Activated CD8-positive, alpha-beta memory T cell treated with anti-CD3 and anti-CD28 coated beads, Interleukin-2, amount 50 U/mL, for 48 hours (primary cell): Measurements from ENCODE around the gene ARMC10.
"Not testable (repeated sequence)": the region's sequence is repeated elsewhere in the genome, so short reads cannot be mapped to it uniquely, and the experiment has no call there.

Source experiments
- DNase-seq: peaks from one replicate; pipeline ENCODE4 v3.0.0-alpha.2; 2020

ARMC10 gene

GRCh38 chr7:103074519-103075336 is at the start of gene ARMC10, which contains the start of gene FBXL13:
ARMC10 (plus strand) TSS chr7:103075140; CDS start chr7:103075273, 133 bp downstream.
FBXL13 (minus strand) TSS chr7:103074796.
- peak; percentile 95 for DNase-seq

- no peak for DNase-seq
These were observed 49.6 kb upstream of the ARMC10 start for GRCh38 chr7:103025341-103025740.

GRCh38 chr7:103031024-103031423 is 43.9 kb upstream of the ARMC10 start:
- DNase-seq, result no peak

- no peak for DNase-seq
These were observed 43.2 kb upstream of the ARMC10 start for GRCh38 chr7:103031781-103032180.

GRCh38 chr7:103034318-103034717 is 40.6 kb upstream of the ARMC10 start:
- DNase-seq, result not testable (repeated sequence)

- no peak for DNase-seq
These were observed 37.5 kb upstream of the ARMC10 start for GRCh38 chr7:103037476-103037822.

GRCh38 chr7:103037823-103038739 is 36.9 kb upstream of the ARMC10 start:
- DNase-seq, result not testable (repeated sequence)

- not testable (repeated sequence) for DNase-seq
These were observed 33.1 kb upstream of the ARMC10 start for GRCh38 chr7:103041815-103042214.

GRCh38 chr7:103048833-103049232 is 26.1 kb upstream of the ARMC10 start:
- DNase-seq, result no peak

- no peak for DNase-seq
These were observed 23.4 kb upstream of the ARMC10 start for GRCh38 chr7:103051519-103051918.

- DNase-seq, result not testable (repeated sequence)
These were observed 18.9 kb upstream of the ARMC10 start for GRCh38 chr7:103056006-103056405.

- DNase-seq, result no peak
These were observed 16.8 kb upstream of the ARMC10 start for GRCh38 chr7:103058122-103058521.

GRCh38 chr7:103059471-103059870 is 15.5 kb upstream of the ARMC10 start:
- no peak for DNase-seq

GRCh38 chr7:103063895-103064294 is 11.0 kb upstream of the ARMC10 start:
- no peak for DNase-seq

GRCh38 chr7:103065667-103066066 is 9.3 kb upstream of the ARMC10 start:
- peak; percentile 80 for DNase-seq

- no peak for DNase-seq
These were observed 6.2 kb upstream of the ARMC10 start for GRCh38 chr7:103068414-103069403.

- DNase-seq, result no peak
These were observed 3.9 kb upstream of the ARMC10 start for GRCh38 chr7:103071000-103071399.

- DNase-seq, result no peak
These were observed 886 bp upstream of the ARMC10 start for GRCh38 chr7:103073989-103074518.

GRCh38 chr7:103075337-103075918 is 488 bp downstream of the ARMC10 start:
- DNase-seq, result peak; percentile 86

- no peak for DNase-seq
These were observed 1.8 kb downstream of the ARMC10 start for GRCh38 chr7:103076764-103077163.

- DNase-seq, result no peak
These were observed 2.4 kb downstream of the ARMC10 start for GRCh38 chr7:103077318-103077717.

- DNase-seq, result not testable (repeated sequence)
These were observed 3.3 kb downstream of the ARMC10 start for GRCh38 chr7:103078226-103078625.
